ENCODE data around the gene CLPTM1L. TPM values are rescaled to one million over a fixed set of nuclear protein-coding genes. Genes with fewer than 3 reads are reported as not detected.

The CLPTM1L gene
- total RNA-seq, 1 donor from 2014 or later = 113 TPM

DNA sequence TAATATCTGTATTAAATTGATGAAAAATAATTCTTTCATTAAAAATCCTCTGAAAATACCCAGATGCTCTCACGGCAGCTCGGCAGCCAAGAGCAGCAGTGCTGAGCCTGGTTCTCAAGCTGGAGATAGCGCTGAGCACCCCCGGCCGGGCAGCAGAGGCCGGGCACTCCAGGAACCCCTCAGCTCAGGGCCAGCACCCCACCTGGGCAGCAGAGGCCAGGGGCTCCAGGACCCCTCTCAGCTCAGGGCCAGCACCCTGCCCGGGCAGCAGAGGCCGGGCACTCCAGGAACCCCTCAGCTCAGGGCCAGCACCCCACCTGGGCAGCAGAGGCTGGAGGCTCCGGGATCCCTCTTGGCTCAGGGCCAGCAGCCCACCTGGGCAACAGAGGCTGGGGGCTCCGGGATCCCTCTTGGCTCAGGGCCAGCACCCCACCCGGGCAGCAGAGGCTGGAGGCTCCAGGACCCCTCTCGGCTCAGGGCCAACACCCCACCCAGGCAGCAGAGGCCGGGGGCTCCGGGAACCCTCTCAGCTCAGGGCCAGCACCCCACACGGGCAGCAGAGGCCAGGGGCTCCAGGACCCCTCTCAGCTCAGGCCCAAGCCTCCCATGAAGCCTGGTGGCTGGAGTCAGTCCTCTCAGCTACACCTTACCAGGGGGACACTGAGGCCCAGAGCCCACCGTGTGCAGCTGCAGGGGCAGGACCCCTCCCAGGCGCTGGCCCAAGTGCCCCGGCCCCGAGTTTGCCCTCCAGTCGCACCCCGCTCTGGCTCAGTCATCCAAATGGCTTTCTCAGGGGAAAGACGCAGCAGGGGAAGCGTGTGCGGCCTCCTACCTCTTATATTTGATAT lies 21.7 kb downstream of the CLPTM1L start:
- Histone ChIP-seq H3K4me1 (ENCODE audit: control insufficient read depth in 3 of 3, insufficient read depth in 3 of 3, low read length in 3 of 3) (peaks cover 12 to 13% (median 13%) of the 10 kb centered on the region in 3 donors), H3K36me3 (ENCODE audit: control insufficient read depth in 3 of 3, insufficient read depth in 3 of 3, low read length in 3 of 3) (peaks cover 54 to 60% (median 56%) of the 10 kb centered on the region in 3 donors), H3K27ac (ENCODE audit: low read depth, low read length) (no peak overlapping the region), H3K27me3 (ENCODE audit: control insufficient read depth in 3 of 3, insufficient read depth in 3 of 3, low read length in 3 of 3) (no peaks in the 10 kb centered on the region), H3K9ac (ENCODE audit: low read depth in 1 of 3, low read length in 3 of 3) (peak overlapping the region in 1 of 3 donors; percentile 3), H3K9me3 (ENCODE audit: control insufficient read depth in 3 of 3, low read length in 3 of 3) (no peaks in the 10 kb centered on the region), H3K4me3 (ENCODE audit: low read length in 3 of 3) (no peak overlapping the region)

DNA sequence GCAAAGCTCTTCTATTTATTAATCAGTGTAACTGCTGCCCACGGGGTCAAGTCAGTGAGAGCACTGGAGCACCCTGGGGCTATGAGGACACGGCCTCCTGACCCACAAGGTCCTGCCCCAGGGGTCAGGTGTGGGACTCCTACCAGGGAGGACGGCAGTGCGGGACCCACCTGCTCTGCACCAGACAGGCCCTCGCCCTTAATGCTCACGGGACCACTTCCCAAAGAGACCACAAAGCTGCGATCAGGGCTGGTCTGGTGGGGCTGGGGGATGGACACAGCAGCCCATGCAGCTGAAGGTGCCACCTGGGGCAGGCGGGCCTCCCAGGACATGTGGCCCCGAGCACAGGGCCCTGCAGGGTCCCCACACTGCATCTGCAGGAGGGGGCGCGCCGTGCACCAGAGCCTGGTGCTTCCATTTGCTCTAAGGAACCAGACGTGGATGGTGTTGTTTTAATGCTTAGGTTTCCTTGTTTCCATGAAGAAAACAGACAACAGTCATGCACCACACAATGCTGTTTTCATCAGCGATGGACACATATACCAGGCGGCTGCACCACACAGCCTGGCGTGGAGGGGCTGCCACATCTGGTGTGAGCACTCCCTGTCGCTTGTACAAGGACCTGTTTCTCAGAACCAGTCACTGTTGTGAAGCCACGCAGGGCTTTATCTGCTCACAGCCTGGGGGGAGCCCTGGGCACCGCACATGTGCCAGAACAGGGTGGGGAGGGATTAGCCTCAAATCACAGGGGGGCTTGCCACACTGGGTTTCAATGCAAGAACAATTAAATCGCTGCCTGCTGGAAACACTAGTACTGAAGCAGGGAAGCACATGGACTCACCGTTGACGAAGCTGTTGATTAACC lies 22.6 kb downstream of the CLPTM1L start:
- Histone ChIP-seq H3K27ac (ENCODE audit: low read depth, low read length) (no peak overlapping the region), H3K4me3 (ENCODE audit: low read length in 3 of 3) (no peak overlapping the region), H3K9ac (ENCODE audit: low read depth in 1 of 3, low read length in 3 of 3) (no peak overlapping the region), H3K27me3 (ENCODE audit: control insufficient read depth in 3 of 3, insufficient read depth in 3 of 3, low read length in 3 of 3) (no peaks in the 10 kb centered on the region), H3K4me1 (ENCODE audit: control insufficient read depth in 3 of 3, insufficient read depth in 3 of 3, low read length in 3 of 3) (peaks cover 12 to 13% (median 13%) of the 10 kb centered on the region in 3 donors), H3K36me3 (ENCODE audit: control insufficient read depth in 3 of 3, insufficient read depth in 3 of 3, low read length in 3 of 3) (peaks cover 59 to 65% (median 59%) of the 10 kb centered on the region in 3 donors), H3K9me3 (ENCODE audit: control insufficient read depth in 3 of 3, low read length in 3 of 3) (no peaks in the 10 kb centered on the region)

DNA sequence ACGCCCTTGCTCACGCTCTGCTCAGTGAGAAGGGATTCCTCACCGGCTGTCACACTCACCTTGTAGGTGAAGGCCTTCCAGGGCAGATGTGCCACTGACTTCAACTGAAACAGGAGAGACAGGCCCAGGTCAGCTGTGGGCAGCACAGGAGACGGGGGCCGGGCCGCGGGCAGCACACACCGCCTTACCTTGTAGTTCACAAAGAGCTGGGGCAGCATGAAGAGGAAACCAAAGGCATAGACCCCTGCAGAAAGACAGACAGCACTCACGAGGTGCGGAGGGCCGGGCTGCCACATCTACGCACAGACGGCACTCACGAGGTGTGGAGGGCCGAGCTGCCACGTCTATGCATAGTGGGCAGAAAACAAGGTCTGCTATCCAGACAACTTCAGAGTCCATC lies 23.3 kb downstream of the CLPTM1L start:
- peaks cover 12 to 13% (median 13%) of the 10 kb centered on the region in 3 donors for H3K4me1 ChIP-seq (ENCODE audit: control insufficient read depth in 3 of 3, insufficient read depth in 3 of 3, low read length in 3 of 3)
- H3K27me3 ChIP-seq (ENCODE audit: control insufficient read depth in 3 of 3, insufficient read depth in 3 of 3, low read length in 3 of 3) = no peaks in the 10 kb centered on the region
- peaks cover 59 to 65% (median 61%) of the 10 kb centered on the region in 3 donors for H3K36me3 ChIP-seq (ENCODE audit: control insufficient read depth in 3 of 3, insufficient read depth in 3 of 3, low read length in 3 of 3)
- H3K9me3 ChIP-seq (ENCODE audit: control insufficient read depth in 3 of 3, low read length in 3 of 3) = no peaks in the 10 kb centered on the region
- H3K9ac ChIP-seq (ENCODE audit: low read depth in 1 of 3, low read length in 3 of 3) = no peak overlapping the region
- no peak overlapping the region for H3K4me3 ChIP-seq (ENCODE audit: low read length in 3 of 3)
- no peak overlapping the region for H3K27ac ChIP-seq (ENCODE audit: low read depth, low read length)

DNA sequence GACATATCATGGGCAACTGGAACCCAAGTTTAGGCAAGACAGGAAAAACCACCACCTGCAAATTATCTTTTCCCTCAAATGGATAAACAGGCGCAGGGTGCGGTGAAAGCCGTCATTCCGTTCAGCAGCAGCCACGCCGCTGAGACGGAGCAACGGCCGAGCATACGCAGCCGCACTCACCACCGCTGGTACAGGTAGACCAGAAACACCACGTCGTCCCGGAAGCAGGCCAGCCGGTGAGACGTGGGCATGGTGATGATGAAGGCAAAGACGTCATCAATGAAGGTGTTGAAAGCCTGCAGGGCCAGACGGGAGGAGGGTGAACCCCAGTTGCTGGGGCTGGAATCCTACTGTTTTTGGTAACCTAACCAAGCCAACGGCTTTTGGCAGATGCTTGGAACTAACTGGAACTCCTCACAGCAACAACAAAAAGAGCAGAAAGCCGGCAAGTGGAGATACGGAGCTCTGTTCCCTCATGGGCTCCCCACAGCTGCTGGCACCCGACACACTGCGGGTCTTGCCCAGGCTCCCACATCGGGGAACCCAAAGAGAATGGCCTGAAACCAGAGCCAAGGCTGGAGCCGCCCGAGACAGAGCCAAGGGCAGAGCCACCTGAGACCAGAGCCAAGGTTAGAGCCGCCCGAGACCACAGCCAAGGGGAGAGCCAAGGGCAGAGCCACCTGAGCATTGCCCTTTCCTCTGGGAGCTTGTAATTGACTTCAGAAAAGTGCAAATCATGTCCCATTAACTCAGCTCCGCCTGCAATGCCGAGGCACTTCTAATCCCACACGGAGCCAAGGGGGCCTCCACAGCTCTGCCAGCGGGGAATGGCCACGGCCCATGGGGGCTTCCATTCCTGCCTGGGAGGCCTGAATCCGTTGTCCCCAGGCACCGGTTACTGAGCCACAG lies 24.2 kb downstream of the CLPTM1L start:
- Histone ChIP-seq H3K36me3 (ENCODE audit: control insufficient read depth in 3 of 3, insufficient read depth in 3 of 3, low read length in 3 of 3) (peaks cover 59 to 65% (median 61%) of the 10 kb centered on the region in 3 donors), H3K27me3 (ENCODE audit: control insufficient read depth in 3 of 3, insufficient read depth in 3 of 3, low read length in 3 of 3) (no peaks in the 10 kb centered on the region), H3K9ac (ENCODE audit: low read depth in 1 of 3, low read length in 3 of 3) (no peak overlapping the region), H3K27ac (ENCODE audit: low read depth, low read length) (no peak overlapping the region), H3K4me1 (ENCODE audit: control insufficient read depth in 3 of 3, insufficient read depth in 3 of 3, low read length in 3 of 3) (peaks cover 17 to 22% (median 19%) of the 10 kb centered on the region in 3 donors), H3K4me3 (ENCODE audit: low read length in 3 of 3) (no peak overlapping the region), H3K9me3 (ENCODE audit: control insufficient read depth in 3 of 3, low read length in 3 of 3) (no peaks in the 10 kb centered on the region)

DNA sequence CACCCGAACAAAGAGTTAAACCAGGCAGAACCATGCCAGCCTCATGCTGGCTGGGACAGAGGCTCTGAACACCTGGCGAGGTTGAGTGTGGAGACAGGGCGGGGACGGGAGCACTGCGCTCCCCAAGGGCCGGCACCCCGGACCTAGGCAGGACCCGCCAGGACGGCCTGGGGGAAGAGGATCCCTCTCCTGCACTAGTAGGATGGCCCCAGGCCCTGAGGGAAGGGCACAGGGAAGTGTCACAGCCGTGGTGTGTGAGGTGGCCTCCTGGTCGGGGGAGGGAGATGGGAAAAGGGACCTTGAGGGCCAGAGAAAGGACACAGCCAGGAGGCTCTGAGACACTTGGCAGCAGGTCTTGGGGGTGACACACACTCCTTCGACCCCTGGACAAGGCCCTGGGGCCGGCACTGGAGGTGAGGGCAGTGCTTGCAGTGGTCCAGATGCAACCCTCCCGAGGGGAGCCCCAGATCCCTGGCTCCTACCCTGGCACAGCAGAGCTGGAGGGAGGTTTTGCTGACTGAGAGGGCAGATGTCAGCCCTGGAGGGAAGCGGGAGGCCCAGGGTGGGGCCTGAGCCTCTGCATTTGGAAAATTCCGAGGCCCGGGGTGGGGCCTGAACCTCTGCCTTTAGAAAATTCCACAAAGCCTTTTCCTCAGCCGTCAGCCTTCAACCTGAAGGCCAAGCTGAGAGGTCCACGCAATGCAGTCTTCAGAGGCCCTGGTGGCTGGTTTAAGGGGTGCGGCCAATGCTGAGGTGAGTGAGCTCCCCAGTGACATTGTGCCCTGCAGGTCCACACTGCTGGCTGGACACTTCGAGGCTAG lies 25.3 kb downstream of the CLPTM1L start:
- Histone ChIP-seq H3K9me3 (ENCODE audit: control insufficient read depth in 3 of 3, low read length in 3 of 3) (no peaks in the 10 kb centered on the region), H3K9ac (ENCODE audit: low read depth in 1 of 3, low read length in 3 of 3) (no peak overlapping the region), H3K27ac (ENCODE audit: low read depth, low read length) (no peak overlapping the region), H3K36me3 (ENCODE audit: control insufficient read depth in 3 of 3, insufficient read depth in 3 of 3, low read length in 3 of 3) (peaks cover 52 to 61% (median 55%) of the 10 kb centered on the region in 3 donors), H3K4me1 (ENCODE audit: control insufficient read depth in 3 of 3, insufficient read depth in 3 of 3, low read length in 3 of 3) (peaks cover 11 to 16% (median 11%) of the 10 kb centered on the region in 3 donors), H3K4me3 (ENCODE audit: low read length in 3 of 3) (no peak overlapping the region), H3K27me3 (ENCODE audit: control insufficient read depth in 3 of 3, insufficient read depth in 3 of 3, low read length in 3 of 3) (no peaks in the 10 kb centered on the region)

DNA sequence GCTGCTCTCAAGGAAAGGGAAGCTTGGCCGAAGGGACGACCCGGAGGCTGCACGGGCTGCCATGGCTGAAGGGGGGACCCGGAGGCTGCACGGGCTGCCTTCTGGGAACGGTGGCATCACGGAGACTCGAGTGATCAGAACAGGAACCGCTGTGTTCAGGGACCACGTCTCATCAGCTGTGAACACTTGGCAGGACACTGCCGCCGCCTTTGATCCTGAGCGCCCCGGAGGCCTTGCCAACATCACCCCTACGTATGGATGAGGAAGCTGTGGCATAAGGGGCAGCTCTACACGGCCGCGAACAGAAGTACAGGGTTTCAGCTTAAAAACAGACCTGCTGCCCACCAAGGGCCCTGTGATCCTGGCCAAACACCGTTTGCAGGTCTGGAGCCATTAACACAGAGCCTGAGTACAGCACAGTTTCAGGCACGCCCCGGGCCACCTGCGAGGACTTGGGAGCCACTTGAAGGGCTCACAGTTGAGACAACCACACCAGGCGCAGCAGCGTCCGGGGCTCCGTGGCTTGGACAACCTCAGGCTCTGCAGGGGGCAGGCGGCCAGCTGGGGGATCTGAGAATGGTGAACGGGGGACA lies 26.1 kb downstream of the CLPTM1L start:
- H3K36me3 ChIP-seq (ENCODE audit: control insufficient read depth in 3 of 3, insufficient read depth in 3 of 3, low read length in 3 of 3) = peaks cover 46 to 52% (median 46%) of the 10 kb centered on the region in 3 donors

DNA sequence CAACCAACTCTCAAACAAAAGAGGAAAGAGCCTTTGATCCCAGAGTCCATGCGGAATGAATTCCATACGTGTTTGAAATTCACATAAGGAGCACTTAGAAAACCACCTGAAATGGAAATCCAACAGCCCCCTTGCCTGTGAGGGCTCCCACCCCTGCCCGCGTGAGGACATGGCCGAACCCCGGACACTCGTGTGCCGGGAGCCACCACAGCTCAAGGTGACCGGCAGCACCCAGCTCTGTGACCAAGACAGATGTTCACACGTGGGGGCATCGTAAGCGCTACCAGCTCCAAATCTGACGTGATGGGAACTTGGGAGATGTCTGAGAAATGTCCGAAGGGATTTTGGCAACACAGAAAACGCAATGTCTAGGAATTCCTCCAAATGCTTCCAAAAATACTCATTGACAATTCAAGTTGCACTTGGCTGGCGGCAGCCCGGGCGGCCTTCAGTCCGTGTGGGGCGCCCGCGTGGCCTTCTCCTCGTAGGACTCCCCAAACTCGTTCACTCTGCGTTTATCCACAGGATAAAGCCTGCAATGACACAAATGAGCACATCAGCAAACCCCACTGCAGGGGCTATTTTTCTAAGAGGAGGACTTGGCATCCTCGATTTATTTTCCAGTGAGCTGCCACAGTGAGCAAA lies 26.9 kb downstream of the CLPTM1L start:
- Histone ChIP-seq H3K4me1 (ENCODE audit: control insufficient read depth in 3 of 3, insufficient read depth in 3 of 3, low read length in 3 of 3) (peaks cover 5 to 11% (median 6%) of the 10 kb centered on the region in 3 donors), H3K9me3 (ENCODE audit: control insufficient read depth in 3 of 3, low read length in 3 of 3) (no peaks in the 10 kb centered on the region), H3K27me3 (ENCODE audit: control insufficient read depth in 3 of 3, insufficient read depth in 3 of 3, low read length in 3 of 3) (peaks cover 0 to 6% (median 5%) of the 10 kb centered on the region in 3 donors), H3K4me3 (ENCODE audit: low read length in 3 of 3) (no peak overlapping the region), H3K27ac (ENCODE audit: low read depth, low read length) (no peak overlapping the region), H3K9ac (ENCODE audit: low read depth in 1 of 3, low read length in 3 of 3) (no peak overlapping the region), H3K36me3 (ENCODE audit: control insufficient read depth in 3 of 3, insufficient read depth in 3 of 3, low read length in 3 of 3) (peaks cover 41 to 48% (median 45%) of the 10 kb centered on the region in 3 donors)

More for the DNA sequence above, 26.1 kb downstream of the CLPTM1L start:
- no peak overlapping the region for H3K27ac ChIP-seq (ENCODE audit: low read depth, low read length)
- no peak overlapping the region for H3K4me3 ChIP-seq (ENCODE audit: low read length in 3 of 3)
- peaks cover 0 to 3% (median 0%) of the 10 kb centered on the region in 3 donors for H3K27me3 ChIP-seq (ENCODE audit: control insufficient read depth in 3 of 3, insufficient read depth in 3 of 3, low read length in 3 of 3)
- peaks cover 5 to 11% (median 6%) of the 10 kb centered on the region in 3 donors for H3K4me1 ChIP-seq (ENCODE audit: control insufficient read depth in 3 of 3, insufficient read depth in 3 of 3, low read length in 3 of 3)
- H3K9ac ChIP-seq (ENCODE audit: low read depth in 1 of 3, low read length in 3 of 3) = no peak overlapping the region
- no peaks in the 10 kb centered on the region for H3K9me3 ChIP-seq (ENCODE audit: control insufficient read depth in 3 of 3, low read length in 3 of 3)

DNA sequence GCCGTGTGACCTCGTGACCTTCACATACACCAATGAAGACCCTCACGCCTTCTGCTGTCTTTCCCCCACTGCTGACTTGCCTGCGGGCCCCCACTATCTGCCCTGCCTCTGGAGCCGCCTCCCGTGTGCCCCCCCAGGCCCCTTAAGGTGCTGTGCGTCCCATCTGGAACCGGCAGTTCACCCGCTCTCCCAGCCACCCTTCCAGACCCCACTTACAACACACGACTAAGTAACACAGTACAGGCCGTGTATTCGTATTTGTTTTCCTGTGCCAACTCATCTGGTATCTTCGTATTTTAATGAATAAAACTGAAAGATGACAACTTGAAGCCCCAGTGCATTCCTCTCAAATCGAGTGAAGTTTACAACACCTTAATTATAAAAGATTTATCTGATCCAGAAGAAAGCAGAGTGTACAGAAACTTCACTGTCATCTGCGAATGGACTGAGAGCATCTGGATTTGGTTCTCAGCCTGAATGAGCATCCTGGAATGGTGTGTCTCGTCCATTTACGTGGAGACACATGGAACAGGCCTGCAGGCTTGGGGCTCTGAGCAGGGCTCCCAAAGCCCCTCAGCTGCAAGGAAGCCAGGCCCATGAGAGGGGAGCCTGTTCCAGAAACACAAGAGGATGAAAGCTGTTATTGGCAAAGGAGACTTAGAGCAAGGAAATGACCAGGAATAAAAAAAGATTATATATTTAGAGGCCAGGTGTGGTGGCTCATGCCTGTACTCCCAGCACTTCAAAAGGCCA lies 28.1 kb downstream of the CLPTM1L start:
- Histone ChIP-seq H3K27ac (ENCODE audit: low read depth, low read length) (no peak overlapping the region), H3K4me3 (ENCODE audit: low read length in 3 of 3) (no peak overlapping the region), H3K9ac (ENCODE audit: low read depth in 1 of 3, low read length in 3 of 3) (peak overlapping the region in 1 of 3 donors; percentile 2), H3K9me3 (ENCODE audit: control insufficient read depth in 3 of 3, low read length in 3 of 3) (no peaks in the 10 kb centered on the region), H3K36me3 (ENCODE audit: control insufficient read depth in 3 of 3, insufficient read depth in 3 of 3, low read length in 3 of 3) (peaks cover 33 to 40% (median 33%) of the 10 kb centered on the region in 3 donors), H3K4me1 (ENCODE audit: control insufficient read depth in 3 of 3, insufficient read depth in 3 of 3, low read length in 3 of 3) (peaks cover 5 to 11% (median 6%) of the 10 kb centered on the region in 3 donors), H3K27me3 (ENCODE audit: control insufficient read depth in 3 of 3, insufficient read depth in 3 of 3, low read length in 3 of 3) (peaks cover 3 to 14% (median 5%) of the 10 kb centered on the region in 3 donors)

Data from skeletal muscle tissue (tissue), 4 donors.